Activated naive CD4-positive, alpha-beta T cell treated with anti-CD3 and anti-CD28 coated beads for 36 hours (primary cell): ENCODE data around the gene AFMID. TPM values are rescaled to one million over a fixed set of nuclear protein-coding genes. Genes with fewer than 3 reads are reported as not detected.
"Not testable (repeated sequence)": the region's sequence is repeated elsewhere in the genome, so short reads cannot be mapped to it uniquely, and the experiment has no call there.

Source experiments
- CTCF ChIA-PET: fragments of 350-600 bp; sonication (Branson Sonifier 250); formaldehyde crosslinking; loops from one replicate; lab custom pipeline; 2021; ENCODE audit warnings: antibody characterized with exemption; lab: Charles Lee
- DNase-seq: peaks from one replicate; pipeline ENCODE4 v3.0.0-alpha.2; 2020
- H3K27ac Mint-ChIP-seq: one replicate; pipeline ENCODE4 v1.8.0; 2021; ENCODE audit warnings: mild to moderate bottlenecking, mixed read lengths
- H3K27me3 Mint-ChIP-seq: one replicate; pipeline ENCODE4 v1.8.0; 2021; ENCODE audit warnings: low read depth, mixed read lengths
- H3K36me3 Mint-ChIP-seq: one replicate; pipeline ENCODE4 v1.8.0; 2021; ENCODE audit warnings: low read depth, mixed read lengths
- H3K4me1 Mint-ChIP-seq: one replicate; pipeline ENCODE4 v1.8.0; 2021; ENCODE audit warnings: low read depth, mixed read lengths
- H3K4me3 Mint-ChIP-seq: one replicate; pipeline ENCODE4 v1.8.0; 2021; ENCODE audit warnings: mild to moderate bottlenecking, moderate library complexity, mixed read lengths
- H3K9me3 Mint-ChIP-seq: one replicate; pipeline ENCODE4 v1.8.0; 2021; ENCODE audit warnings: mixed read lengths
- intact Hi-C: fragments of 100-400 bp; cut with micrococcal nuclease; formaldehyde crosslinking; loops from one replicate; pipeline ENCODE4 v1.15.1; 2023
- total RNA-seq, 2 experiments: library from RNA; stranded (reverse); gene quantifications; one replicate each; pipeline ENCODE4 v1.2.3, GENCODE V29; 2021

Gene AFMID, protein sequence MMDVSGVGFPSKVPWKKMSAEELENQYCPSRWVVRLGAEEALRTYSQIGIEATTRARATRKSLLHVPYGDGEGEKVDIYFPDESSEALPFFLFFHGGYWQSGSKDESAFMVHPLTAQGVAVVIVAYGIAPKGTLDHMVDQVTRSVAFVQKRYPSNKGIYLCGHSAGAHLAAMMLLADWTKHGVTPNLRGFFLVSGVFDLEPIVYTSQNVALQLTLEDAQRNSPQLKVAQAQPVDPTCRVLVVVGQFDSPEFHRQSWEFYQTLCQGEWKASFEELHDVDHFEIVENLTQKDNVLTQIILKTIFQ
- 10 to 100 TPM; 13.6 to 13.7 TPM for total RNA-seq

DNA sequence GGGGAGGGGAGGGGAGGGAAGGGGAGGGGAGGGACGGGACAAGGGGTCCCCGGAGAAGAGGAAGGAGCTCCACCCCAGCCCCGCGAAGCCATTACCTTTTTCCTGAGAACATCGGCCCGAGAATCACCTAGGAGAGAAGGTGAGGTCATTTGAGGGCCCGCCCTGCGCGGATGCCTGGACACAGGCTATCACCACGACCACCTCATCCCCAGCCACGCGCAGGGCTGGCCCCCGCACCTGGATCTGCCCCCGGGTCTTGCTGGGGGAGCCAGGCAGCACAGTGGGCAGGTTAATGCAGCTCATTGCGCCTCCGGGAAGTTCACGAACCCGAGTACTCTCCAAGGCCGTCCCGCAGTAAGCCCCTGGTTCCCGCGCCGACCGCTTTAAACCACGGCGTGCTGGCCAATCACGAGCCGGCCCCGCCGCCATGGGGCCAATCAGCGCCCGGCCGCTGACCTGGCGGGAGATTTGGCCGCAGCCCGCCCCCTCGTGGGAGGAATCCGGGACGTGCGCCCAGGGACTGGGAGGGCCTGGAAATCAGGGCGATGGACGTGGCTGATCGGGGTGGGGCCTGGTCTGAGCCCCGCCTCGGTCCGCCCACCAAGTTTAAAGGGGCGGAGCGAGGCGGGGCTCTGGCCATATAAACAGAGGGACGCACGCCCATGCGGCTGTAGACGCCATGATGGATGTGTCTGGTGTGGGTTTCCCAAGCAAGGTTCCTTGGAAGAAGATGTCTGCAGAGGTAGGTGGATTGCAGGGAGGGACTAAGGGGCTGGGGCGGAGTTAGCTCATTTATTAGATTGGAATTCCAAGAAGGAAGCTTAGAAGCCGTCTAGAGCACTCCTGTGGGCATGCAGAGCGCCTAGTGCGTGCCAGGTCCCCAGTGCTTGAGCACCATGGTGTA lies at the start of gene AFMID, which contains the start of gene TK1:
Gene AFMID (plus strand): TSS at position 671 of the 904 bp plus-strand sequence. CDS start 9 bp downstream, at position 680.
Gene TK1 (minus strand): TSS at position 361 of the 904 bp plus-strand sequence. CDS start 58 bp downstream, at position 303.
- intact Hi-C loops = loop anchor here (1.0 to 5.0 kb wide), 5 partner anchors 11 to 165 kb away; partner anchors contain the start of genes BIRC5 and SYNGR2
- no peaks in the 10 kb centered on the region for H3K27me3 Mint-ChIP-seq
- H3K9me3 Mint-ChIP-seq = no peaks in the 10 kb centered on the region
- CTCF ChIA-PET = interaction anchor here (0.6 to 1.9 kb wide), 5 partner anchors 11 to 64 kb away, joined by 3 to 11 read pairs (median 4); no protein-coding TSS in a partner anchor
- DNase-seq = peak; percentile 97
- peak within 1 kb of the TSS; percentile 70 for H3K27ac Mint-ChIP-seq
- H3K4me3 Mint-ChIP-seq = peak within 1 kb of the TSS; percentile 83
- peaks cover 28% of the 10 kb centered on the region for H3K4me1 Mint-ChIP-seq
- H3K36me3 Mint-ChIP-seq = peaks cover 34% of the 10 kb centered on the region

DNA sequence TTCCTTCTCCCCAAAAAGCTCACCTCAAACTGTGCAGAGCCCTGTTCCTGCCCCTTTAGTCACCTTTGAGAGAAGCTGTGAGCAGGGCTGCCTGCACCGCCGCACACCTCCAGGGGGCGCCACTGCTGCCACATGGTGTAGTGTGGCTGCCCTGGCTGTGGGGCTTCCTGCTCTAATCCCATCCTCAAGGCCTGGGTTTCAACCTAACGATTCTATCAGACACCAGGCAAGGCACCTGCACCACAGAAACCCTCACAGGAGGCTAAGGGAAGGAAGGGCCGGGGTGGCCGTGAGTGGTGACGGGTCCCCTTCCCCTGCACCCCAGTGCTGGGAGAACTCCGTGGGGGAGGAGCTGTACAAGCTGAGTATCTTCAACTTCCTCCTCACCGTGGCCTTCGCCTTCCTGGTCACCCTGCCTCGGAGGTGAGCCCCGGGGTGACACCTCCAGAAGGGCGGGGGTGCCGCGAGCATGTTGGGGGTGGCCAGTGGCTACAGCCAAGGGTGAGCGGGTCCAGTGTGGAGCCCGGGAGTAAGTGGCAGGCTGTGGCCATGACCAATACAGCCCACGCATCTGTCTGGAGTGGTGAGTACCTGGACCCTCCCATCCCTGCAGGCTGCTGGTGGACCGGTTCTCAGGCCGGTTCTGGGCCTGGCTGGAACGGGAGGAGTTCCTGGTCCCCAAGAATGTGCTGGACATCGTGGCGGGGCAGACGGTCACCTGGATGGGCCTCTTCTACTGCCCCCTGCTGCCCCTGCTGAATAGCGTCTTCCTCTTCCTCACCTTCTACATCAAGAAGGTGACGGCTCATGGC lies 49.6 kb upstream of the AFMID start:
- Mint-ChIP-seq H3K9me3 (no peaks in the 10 kb centered on the region), H3K4me3 (no peak overlapping the region), H3K27me3 (no peaks in the 10 kb centered on the region), H3K27ac (no peak overlapping the region), H3K4me1 (peaks cover 72% of the 10 kb centered on the region), H3K36me3 (peaks cover 47% of the 10 kb centered on the region)
- DNase-seq = peak; percentile 73
- intact Hi-C loops = loop anchor here (10.0 kb wide), 1 partner anchor 637 kb away; no protein-coding TSS in a partner anchor
- CTCF ChIA-PET = interaction anchor here (0.6 to 7.9 kb wide), 13 partner anchors 10 to 113 kb away, joined by 3 to 100 read pairs (median 4); no protein-coding TSS in a partner anchor

DNA sequence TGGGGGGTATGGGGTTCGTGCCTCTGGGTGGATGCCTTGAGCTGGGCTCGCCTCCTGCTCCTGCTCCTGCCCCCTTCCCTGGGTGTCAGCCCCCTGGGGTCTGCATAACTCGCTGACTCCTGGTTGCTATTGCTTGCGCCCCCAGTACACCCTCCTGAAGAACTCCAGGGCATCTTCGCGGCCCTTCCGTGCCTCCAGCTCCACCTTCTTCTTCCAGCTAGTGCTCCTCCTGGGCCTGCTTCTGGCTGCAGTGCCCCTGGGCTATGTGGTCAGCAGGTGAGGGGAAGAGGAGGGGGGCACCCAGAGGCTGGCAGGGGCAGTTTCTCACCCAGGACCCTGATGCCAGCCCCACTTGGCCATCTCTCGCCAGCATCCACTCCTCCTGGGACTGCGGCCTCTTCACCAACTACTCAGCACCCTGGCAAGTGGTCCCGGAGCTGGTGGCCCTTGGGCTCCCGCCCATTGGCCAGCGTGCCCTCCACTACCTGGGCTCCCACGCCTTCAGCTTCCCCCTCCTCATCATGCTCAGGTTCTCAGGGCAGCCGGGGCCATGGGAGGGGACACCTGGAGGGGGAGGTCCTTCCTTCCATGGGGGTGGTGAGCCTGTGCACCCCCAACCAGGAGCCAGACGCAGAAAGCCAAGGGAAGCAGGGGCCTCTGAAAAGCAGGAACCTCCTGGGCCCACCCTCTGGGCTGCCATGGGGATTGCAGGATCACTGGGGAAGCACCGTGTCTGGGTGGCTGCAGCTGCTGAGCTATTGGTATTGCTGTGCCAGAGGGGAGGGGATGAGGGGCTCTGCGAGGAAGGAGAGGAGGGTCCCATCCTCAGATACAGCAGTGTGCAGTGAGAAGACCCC lies 48.7 kb upstream of the AFMID start:
- Mint-ChIP-seq H3K36me3 (peaks cover 38% of the 10 kb centered on the region), H3K27me3 (no peaks in the 10 kb centered on the region), H3K27ac (no peak overlapping the region), H3K9me3 (no peaks in the 10 kb centered on the region), H3K4me3 (no peak overlapping the region), H3K4me1 (peaks cover 70% of the 10 kb centered on the region)
- intact Hi-C loops = loop anchor here (10.0 kb wide), 1 partner anchor 636 kb away; no protein-coding TSS in a partner anchor
- CTCF ChIA-PET = interaction anchor here (0.6 to 7.9 kb wide), 15 partner anchors 10 to 112 kb away, joined by 3 to 100 read pairs (median 3); partner anchors contain the start of genes AFMID and TK1
- DNase-seq = no peak

DNA sequence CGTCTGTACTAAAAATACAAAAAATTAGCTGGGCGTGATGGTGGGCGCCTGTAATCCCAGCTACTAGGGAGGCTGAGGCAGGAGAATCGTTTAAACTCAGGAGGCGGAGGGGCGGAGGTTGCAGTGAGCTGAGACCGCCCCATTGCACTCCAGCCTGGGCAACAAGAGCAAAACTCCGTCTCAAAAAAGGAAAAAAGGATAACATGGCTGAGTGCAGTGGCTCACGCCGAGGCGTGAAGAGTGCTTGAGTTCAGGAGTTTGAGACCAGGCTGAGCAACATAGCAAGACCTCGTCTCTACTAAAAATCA lies 47.3 kb upstream of the AFMID start:
- peaks cover 65% of the 10 kb centered on the region for H3K4me1 Mint-ChIP-seq
- CTCF ChIA-PET = interaction anchor here (0.8 to 7.9 kb wide), 6 partner anchors 12 to 112 kb away, joined by 3 to 100 read pairs (median 4); partner anchors contain the start of genes AFMID and TK1
- peaks cover 26% of the 10 kb centered on the region for H3K36me3 Mint-ChIP-seq
- not testable (repeated sequence) for H3K27me3 Mint-ChIP-seq, H3K9me3 Mint-ChIP-seq, DNase-seq, H3K4me3 Mint-ChIP-seq
- peak overlapping the region; percentile 28 for H3K27ac Mint-ChIP-seq
- intact Hi-C loops = loop anchor here (1.0 to 10.0 kb wide), 4 partner anchors 29 to 635 kb away; partner anchors contain the start of genes AFMID, SYNGR2 and TK1

DNA sequence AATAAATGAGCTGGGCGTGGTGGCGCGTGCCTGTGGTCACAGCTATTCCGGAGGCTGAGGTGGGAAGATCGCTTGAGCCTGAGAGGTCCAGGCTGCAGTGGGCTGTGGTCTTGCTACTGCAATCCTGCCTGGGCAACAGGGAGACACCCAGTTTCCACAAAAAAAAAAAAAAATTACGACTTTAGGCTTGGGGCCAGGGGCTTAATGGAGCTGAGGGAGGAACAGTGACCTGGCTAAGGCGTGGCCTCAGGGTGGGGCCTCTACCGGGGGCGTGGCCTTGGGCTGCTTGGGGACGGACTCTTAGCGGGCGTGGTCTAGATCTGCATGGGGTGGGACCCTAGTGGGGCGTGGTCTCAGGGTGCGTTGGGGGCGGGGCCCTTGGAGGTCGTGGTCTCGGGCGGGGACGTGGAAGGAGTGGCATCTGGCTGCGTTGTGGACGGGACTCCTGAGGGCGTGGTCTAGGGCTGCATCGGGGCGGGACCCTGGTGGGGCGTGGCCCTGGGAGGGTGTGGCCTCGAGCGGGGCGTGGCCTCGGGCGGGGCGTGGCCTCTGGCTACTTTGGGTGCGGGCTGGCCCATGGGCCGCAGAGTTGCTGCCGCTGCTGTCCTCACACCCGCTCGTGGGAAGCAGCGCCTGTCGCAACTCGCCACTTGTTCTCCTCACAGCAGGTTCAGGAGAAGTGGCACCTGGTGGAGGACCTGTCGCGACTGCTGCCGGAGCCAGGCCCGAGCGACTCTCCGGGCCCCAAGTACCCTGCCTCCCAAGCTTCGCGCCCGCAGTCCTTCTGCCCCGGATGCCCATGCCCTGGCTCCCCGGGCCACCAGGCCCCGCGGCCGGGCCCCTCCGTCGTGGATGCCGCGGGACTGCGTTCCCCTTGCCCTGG lies 46.8 kb upstream of the AFMID start:
- intact Hi-C loops = loop anchor here (1.0 to 2.0 kb wide), 3 partner anchors 28 to 47 kb away; partner anchors contain the start of genes AFMID, SYNGR2 and TK1
- H3K4me3 Mint-ChIP-seq = peak overlapping the region; percentile 40
- H3K4me1 Mint-ChIP-seq = peaks cover 63% of the 10 kb centered on the region
- DNase-seq = peak; percentile 96
- no peaks in the 10 kb centered on the region for H3K9me3 Mint-ChIP-seq
- H3K36me3 Mint-ChIP-seq = peaks cover 22% of the 10 kb centered on the region
- peak overlapping the region; percentile 28 for H3K27ac Mint-ChIP-seq
- no peaks in the 10 kb centered on the region for H3K27me3 Mint-ChIP-seq
- CTCF ChIA-PET = interaction anchor here (0.6 to 7.9 kb wide), 6 partner anchors 13 to 120 kb away, joined by 3 to 100 read pairs (median 4); no protein-coding TSS in a partner anchor

DNA sequence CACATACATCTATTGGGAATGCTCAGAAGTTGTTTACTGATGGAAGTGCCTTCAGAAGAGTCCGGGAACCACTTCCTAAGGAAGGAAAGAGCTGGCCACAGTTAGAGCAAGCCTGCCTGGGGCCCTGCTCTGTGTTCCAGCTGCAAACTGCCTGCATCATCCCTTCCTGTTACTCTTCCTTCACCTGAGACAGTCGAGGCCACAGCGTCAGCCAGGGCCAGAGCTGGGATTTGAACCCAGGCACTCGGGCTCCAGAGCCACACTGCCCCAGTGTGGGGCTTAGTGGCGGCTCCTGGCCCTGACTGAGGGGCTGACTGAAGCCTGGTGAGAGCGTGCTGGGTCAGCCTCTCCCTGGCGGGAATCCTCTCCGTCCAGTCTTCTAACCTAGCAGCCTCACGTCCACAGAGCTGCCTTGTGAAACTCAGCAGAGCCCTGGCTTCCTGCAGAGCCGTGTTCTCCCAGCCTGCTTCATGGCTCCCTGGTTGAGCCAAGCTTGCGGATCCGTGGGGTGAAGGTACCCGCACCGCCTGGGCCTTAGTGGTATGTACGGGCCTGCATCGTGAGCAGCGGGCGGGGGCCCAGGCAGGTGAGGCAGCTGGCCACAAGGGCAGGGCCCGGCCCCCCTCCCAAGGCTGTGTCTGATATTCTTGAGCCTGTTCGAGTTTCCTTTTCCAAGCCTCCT lies 45.6 kb upstream of the AFMID start:
- peak overlapping the region; percentile 46 for H3K27ac Mint-ChIP-seq
- CTCF ChIA-PET = no interaction called here
- H3K9me3 Mint-ChIP-seq = no peaks in the 10 kb centered on the region
- no peak overlapping the region for H3K4me3 Mint-ChIP-seq
- no peaks in the 10 kb centered on the region for H3K27me3 Mint-ChIP-seq
- intact Hi-C loops = loop anchor here (2.0 kb wide), 1 partner anchor 27 kb away; the partner anchor contains the start of gene SYNGR2
- H3K4me1 Mint-ChIP-seq = peaks cover 57% of the 10 kb centered on the region
- no peak for DNase-seq
- peaks cover 11% of the 10 kb centered on the region for H3K36me3 Mint-ChIP-seq

DNA sequence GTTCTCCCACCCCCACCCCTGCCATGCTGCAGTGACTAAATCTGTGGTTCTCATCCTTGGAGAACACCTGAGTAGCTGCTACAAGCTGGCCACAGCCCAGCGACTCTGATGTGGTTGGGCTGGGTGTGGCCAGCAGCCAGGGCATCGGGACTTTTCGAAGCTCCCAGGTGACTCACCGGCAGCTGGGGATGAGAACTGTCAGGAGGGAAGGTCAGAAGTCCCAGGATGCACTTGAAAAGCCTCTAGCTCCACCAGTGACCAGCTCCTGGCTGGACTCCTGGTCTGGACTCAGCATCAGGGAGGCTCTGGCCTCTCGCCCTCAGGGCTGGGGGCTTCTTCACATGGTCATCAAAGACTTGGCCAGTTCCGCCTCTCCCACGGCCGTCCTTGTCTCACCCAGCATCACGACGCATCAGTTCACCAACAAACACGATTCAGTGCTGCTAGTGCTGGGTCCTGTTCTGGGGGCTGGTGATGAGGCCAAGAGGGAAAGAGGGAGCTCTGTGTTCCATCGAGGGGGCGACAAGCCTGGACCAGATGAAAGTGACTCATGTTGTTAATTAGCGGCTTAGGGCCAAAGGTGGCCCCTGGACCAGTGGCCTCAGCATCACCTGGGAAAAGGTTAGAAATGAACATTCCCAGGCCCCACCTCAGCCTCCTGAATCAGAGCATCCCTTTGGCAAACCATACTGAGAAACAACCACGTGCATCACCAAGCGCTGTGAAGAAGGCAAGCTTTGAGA lies 44.9 kb upstream of the AFMID start:
- H3K4me1 Mint-ChIP-seq = peaks cover 57% of the 10 kb centered on the region
- no peak overlapping the region for H3K4me3 Mint-ChIP-seq
- H3K27ac Mint-ChIP-seq = peak overlapping the region; percentile 46
- no peak for DNase-seq
- CTCF ChIA-PET = no interaction called here
- no peaks in the 10 kb centered on the region for H3K9me3 Mint-ChIP-seq
- H3K27me3 Mint-ChIP-seq = no peaks in the 10 kb centered on the region
- peaks cover 5% of the 10 kb centered on the region for H3K36me3 Mint-ChIP-seq
- intact Hi-C loops = no loop called here

DNA sequence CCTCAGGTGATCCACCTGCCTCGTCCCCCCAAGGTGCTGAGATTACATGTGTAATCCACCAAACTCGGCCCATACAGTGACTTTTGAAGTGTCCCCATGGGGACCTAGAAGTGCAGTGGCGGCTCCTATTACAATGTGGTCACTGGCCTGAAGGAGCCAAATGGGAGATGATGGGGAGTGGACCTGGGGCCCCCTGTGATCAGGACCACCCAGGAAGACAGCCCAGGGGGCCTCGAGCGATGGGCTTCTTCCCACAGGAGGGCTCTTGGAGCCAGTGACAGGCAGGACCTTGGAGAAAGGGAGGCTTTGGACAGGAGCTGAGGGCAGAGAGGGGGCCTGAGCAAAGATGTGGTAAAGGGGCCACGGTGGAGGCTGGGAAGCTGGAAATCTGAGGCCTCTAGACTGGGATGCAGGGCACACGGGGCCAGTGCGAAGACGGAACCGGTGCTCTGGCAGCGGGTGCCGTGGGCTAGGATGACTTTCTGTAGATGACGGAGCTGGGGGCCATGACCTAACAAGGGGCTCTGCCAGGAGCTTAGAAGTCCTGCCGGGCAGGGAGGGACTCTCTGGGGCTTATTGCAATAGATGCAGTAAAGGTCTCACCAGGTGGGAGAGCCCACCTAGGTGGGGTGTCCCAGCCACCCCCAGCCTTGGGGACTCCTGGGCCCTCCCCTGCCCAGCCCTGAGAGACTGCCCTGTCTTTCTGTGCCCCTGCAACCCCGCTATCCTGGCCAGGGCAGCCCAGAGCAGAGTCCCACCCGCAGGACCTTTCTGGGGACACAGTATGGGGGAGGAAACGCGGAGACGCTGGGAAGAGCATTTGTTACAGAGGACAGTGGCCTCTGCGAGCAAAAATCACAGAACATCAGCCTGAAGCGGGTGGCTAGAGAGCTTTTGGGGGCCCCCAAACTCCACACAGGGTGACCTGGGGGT lies 43.7 kb upstream of the AFMID start:
- no peak overlapping the region for H3K27ac Mint-ChIP-seq
- no peak for DNase-seq
- no peaks in the 10 kb centered on the region for H3K9me3 Mint-ChIP-seq
- intact Hi-C loops = no loop called here
- peaks cover 55% of the 10 kb centered on the region for H3K4me1 Mint-ChIP-seq
- CTCF ChIA-PET = interaction anchor here (0.6 to 1.2 kb wide), 3 partner anchors 8 to 205 kb away, joined by 4 to 5 read pairs (median 4); no protein-coding TSS in a partner anchor
- no peak overlapping the region for H3K4me3 Mint-ChIP-seq
- H3K36me3 Mint-ChIP-seq = peaks cover 3% of the 10 kb centered on the region
- no peaks in the 10 kb centered on the region for H3K27me3 Mint-ChIP-seq
